Prostate gland (tissue), 2 donors: Measurements from ENCODE around the gene ANKRD11. TPM values are rescaled to one million over a fixed set of nuclear protein-coding genes. Genes with fewer than 3 reads are reported as not detected.
"Not testable (repeated sequence)": the region's sequence is repeated elsewhere in the genome, so short reads cannot be mapped to it uniquely, and the experiment has no call there.

Experiments
- DNase-seq: peaks from one replicate; pipeline ENCODE4 v3.0.0-alpha.2; 2019; ENCODE audit warnings: low spot score
- H3K27ac ChIP-seq, 2 donors: fragments of 200-600 bp; sonication (generic); 2 replicates each; pipeline ENCODE4 v1.5.1; 2017 to 2019
- H3K27me3 ChIP-seq: fragments of 200-600 bp; sonication (generic); replicated peaks from 2 replicates; pipeline ENCODE4 v1.5.1; 2019; ENCODE audit not compliant: insufficient read depth
- H3K36me3 ChIP-seq, 2 donors: fragments of 200-600 bp; sonication (generic); 1 replicate in 1 of 2; 2 replicates in 1 of 2; pipeline versions ENCODE4 v1.5.1 to v1.8.1; 2017 to 2019
- H3K4me1 ChIP-seq: fragments of 200-600 bp; sonication (generic); replicated peaks from 2 replicates; pipeline ENCODE4 v1.5.1; 2019
- H3K4me3 ChIP-seq, 2 donors: fragments of 200-600 bp; sonication (generic); 2 replicates each; pipeline ENCODE4 v1.5.1; 2017 to 2019
- H3K9me3 ChIP-seq: fragments of 200-600 bp; sonication (generic); 2 replicates; pipeline ENCODE4 v1.5.1; 2017
- CTCF ChIP-seq, 4 experiments: fragments of 200-600 bp in 2 of 4; fragments of 450-650 bp in 2 of 4; sonication (generic) in 2 of 4; IDR thresholded peaks; 1 replicate in 3 of 4; 2 replicates in 1 of 4; pipeline ENCODE4 v1.5.1; 2016 to 2019; ENCODE audit warnings: antibody characterized with exemption in 4 of 4, mild to moderate bottlenecking in 2 of 4, moderate library complexity in 2 of 4
- POLR2A ChIP-seq: fragments of 450-650 bp; IDR thresholded peaks from one replicate; pipeline ENCODE4 v1.6.1; 2016; ENCODE audit warnings: antibody characterized with exemption, mild to moderate bottlenecking
- POLR2AphosphoS5 ChIP-seq: sonication (generic); formaldehyde crosslinking; IDR thresholded peaks from one replicate; pipeline ENCODE4 v1.6.1; 2017; ENCODE audit warnings: antibody characterized with exemption
- WGBS: methylation state at CpG from one replicate; pipeline ENCODE4 v1.1.5; 2018; 5-methylcytosine and 5-hydroxymethylcytosine counted together
- intact Hi-C: fragments of 100-400 bp; cut with DNase I; formaldehyde crosslinking; loops from one replicate; pipeline ENCODE4 v1.14.2; 2022
- total RNA-seq, 2 donors: library from RNA; depleted of rRNA; stranded (reverse); fragments of >200 nt; gene quantifications; one replicate each; pipeline ENCODE4 v1.1.0, GENCODE V29; 2016

The ANKRD11 gene
- total RNA-seq, 2 donors from 2014 or later = 66.2 to 143 TPM

- H3K27ac ChIP-seq = no peak overlapping the region
Observed at GRCh38 chr16:89423681-89424260, 66.6 kb downstream of the ANKRD11 start.

GRCh38 chr16:89422905-89423630 lies 67.3 kb downstream of the ANKRD11 start:
- H3K4me1 ChIP-seq = peaks cover 4% of the 10 kb centered on the region
- H3K4me3 ChIP-seq = no peak overlapping the region
- no peaks in the 10 kb centered on the region for H3K9me3 ChIP-seq
- H3K36me3 ChIP-seq = no peaks in the 10 kb centered on the region
- H3K27ac ChIP-seq = no peak overlapping the region
- TF ChIP-seq POLR2A (no peak), CTCF (IDR thresholded peaks at IDR 0.05) (no peak), POLR2AphosphoS5 (no peak)
- 44% methylated on average over 16 of the region's 16 CpGs for WGBS
- intact Hi-C loops = no loop called here
- no peaks in the 10 kb centered on the region for H3K27me3 ChIP-seq
- no peak for DNase-seq

More at GRCh38 chr16:89423681-89424260, 66.6 kb downstream of the ANKRD11 start:
- no peak overlapping the region for H3K4me3 ChIP-seq
- peaks cover 4% of the 10 kb centered on the region for H3K4me1 ChIP-seq
- no peak for DNase-seq
- H3K27me3 ChIP-seq = no peaks in the 10 kb centered on the region
- no peaks in the 10 kb centered on the region for H3K36me3 ChIP-seq
- TF ChIP-seq POLR2A (no peak), CTCF (IDR thresholded peaks at IDR 0.05) (no peak), POLR2AphosphoS5 (no peak)
- 82% methylated on average over 21 of the region's 21 CpGs for WGBS
- H3K9me3 ChIP-seq = no peaks in the 10 kb centered on the region
- intact Hi-C loops = no loop called here

GRCh38 chr16:89422527-89422904 lies 67.8 kb downstream of the ANKRD11 start:
- no peak for DNase-seq
- intact Hi-C loops = no loop called here
- no peaks in the 10 kb centered on the region for H3K27me3 ChIP-seq
- no peak overlapping the region for H3K4me3 ChIP-seq
- H3K36me3 ChIP-seq = no peaks in the 10 kb centered on the region
- peaks cover 4% of the 10 kb centered on the region for H3K4me1 ChIP-seq
- no peak overlapping the region for H3K27ac ChIP-seq
- WGBS = 67% methylated on average over 12 of the region's 12 CpGs
- TF ChIP-seq POLR2AphosphoS5 = no peak
- TF ChIP-seq CTCF (IDR thresholded peaks at IDR 0.05) = no peak
- TF ChIP-seq POLR2A = no peak
- no peaks in the 10 kb centered on the region for H3K9me3 ChIP-seq

GRCh38 chr16:89421300-89421699 lies 69.1 kb downstream of the ANKRD11 start:
- not testable (repeated sequence) for H3K4me1 ChIP-seq

GRCh38 chr16:89420204-89420603 lies 70.2 kb downstream of the ANKRD11 start:
- no peak for TF ChIP-seq CTCF (IDR thresholded peaks at IDR 0.05)
- no peak for TF ChIP-seq POLR2A
- no peak for TF ChIP-seq POLR2AphosphoS5
- Histone ChIP-seq H3K4me1 (peaks cover 4% of the 10 kb centered on the region), H3K36me3 (no peaks in the 10 kb centered on the region), H3K9me3 (no peaks in the 10 kb centered on the region), H3K27ac (no peak overlapping the region), H3K27me3 (no peaks in the 10 kb centered on the region), H3K4me3 (no peak overlapping the region)
- 89% methylated on average over 11 of the region's 11 CpGs for WGBS
- intact Hi-C loops = no loop called here
- no peak for DNase-seq

More at GRCh38 chr16:89421300-89421699, 69.1 kb downstream of the ANKRD11 start:
- intact Hi-C loops, H3K9me3 ChIP-seq, H3K4me3 ChIP-seq, H3K27me3 ChIP-seq, H3K36me3 ChIP-seq, DNase-seq, H3K27ac ChIP-seq: not testable (repeated sequence)
- no CpG with 5 or more reads among the region's 23 CpGs for WGBS
